GM12878 (cell line): ENCODE data around the gene NKAIN2. TPM values are rescaled to one million over a fixed set of nuclear protein-coding genes. Genes with fewer than 3 reads are reported as not detected.

Source experiments
- ATAC-seq: fragments of 200-7000 bp; cut with Tn5 transposase; 3 replicates; pipeline ENCODE4 v1.9.1; 2020; ENCODE audit warnings: mild to moderate bottlenecking, moderate library complexity
- BruUV-seq: library from RNA; stranded (reverse); fragments of 400-500 nt; replicated peaks from 2 replicates; lab custom pipeline; 2021; lab: Mats Ljungman, UMichigan
- CTCF ChIA-PET: fragments of 300-600 bp; sonication (Branson Sonifier 250); formaldehyde crosslinking; extraction: SDS; loops from one replicate; lab custom pipeline; 2021; ENCODE audit warnings: inconsistent platforms; lab: Yijun Ruan, JAX
- POLR2A ChIA-PET: fragments of 350-600 bp; formaldehyde crosslinking; extraction: SDS; loops from one replicate; lab custom pipeline; 2021; ENCODE audit warnings: inconsistent platforms; lab: Charles Lee
- RAD21 ChIA-PET: fragments of 300-600 bp; sonication (Branson Sonifier 250); formaldehyde crosslinking; loops from one replicate; lab custom pipeline; 2023; ENCODE audit warnings: antibody characterized with exemption; ENCODE audit not compliant: unreplicated experiment; lab: Charles Lee
- SMC1A ChIA-PET: fragments of 300-600 bp; sonication (Branson Sonifier 250); formaldehyde crosslinking; loops from one replicate; lab custom pipeline; 2023; ENCODE audit not compliant: unreplicated experiment, uncharacterized antibody; lab: Charles Lee
- DNase-seq: peaks from one replicate; pipeline ENCODE4 v3.0.0-alpha.2; 2011; ENCODE audit warnings: low read depth, low spot score
- FAIRE-seq: peaks from 3 replicates; lab custom pipeline; 2011; peaks lifted over from hg19 to GRCh38; lab: Jason Lieb, UNC
- H2AFZ ChIP-seq: 2 replicates; pipeline ENCODE4 v1.6.0; 2011; ENCODE audit warnings: low read depth, low read length, control low read depth; ENCODE audit not compliant: control insufficient read depth
- H3K27ac ChIP-seq: 2 replicates; pipeline ENCODE4 v1.5.1; 2011; ENCODE audit warnings: control low read depth; ENCODE audit not compliant: control insufficient read depth, insufficient read depth
- H3K27me3 ChIP-seq, 2 experiments: replicated peaks in 1 of 2; 2 replicates each; pipeline versions ENCODE4 v1.6.0 to v1.6.1; 2011; ENCODE audit warnings: low read length in 1 of 2; ENCODE audit not compliant: control insufficient read depth in 2 of 2, insufficient read depth in 2 of 2
- H3K36me3 ChIP-seq, 2 experiments: 2 replicates each; pipeline ENCODE4 v1.5.1; 2011; ENCODE audit warnings: low read length in 1 of 2; ENCODE audit not compliant: control insufficient read depth in 2 of 2, insufficient read depth in 2 of 2
- H3K4me1 ChIP-seq: 2 replicates; pipeline ENCODE4 v1.6.1; 2011; ENCODE audit warnings: mild to moderate bottlenecking, low read length, moderate library complexity, mixed read lengths; ENCODE audit not compliant: control insufficient read depth, insufficient read depth
- H3K4me2 ChIP-seq: 2 replicates; pipeline ENCODE4 v1.6.0; 2011; ENCODE audit warnings: control low read depth; ENCODE audit not compliant: control insufficient read depth, insufficient read depth
- H3K4me3 ChIP-seq: fragments of 200-600 bp; sonication (generic); 2 replicates; pipeline ENCODE4 v1.5.1; 2016
- H3K79me2 ChIP-seq: 2 replicates; pipeline ENCODE4 v1.6.0; 2011; ENCODE audit warnings: low read length; ENCODE audit not compliant: control insufficient read depth, insufficient read depth
- H3K9ac ChIP-seq: 2 replicates; pipeline ENCODE4 v1.8.0; 2011; ENCODE audit warnings: low read length, control low read depth, mixed read lengths; ENCODE audit not compliant: control insufficient read depth, insufficient read depth
- H3K9me3 ChIP-seq: replicated peaks from 3 replicates; pipeline ENCODE4 v1.5.1; 2011; ENCODE audit warnings: mild to moderate bottlenecking, low read length; ENCODE audit not compliant: control insufficient read depth, insufficient read depth
- H4K20me1 ChIP-seq: 2 replicates; pipeline ENCODE4 v1.6.0; 2011; ENCODE audit not compliant: control insufficient read depth, insufficient read depth
- ASH2L ChIP-seq: fragments of 300-600, 200-600 bp; sonication (generic); IDR thresholded peaks from 2 replicates; pipeline ENCODE4 v1.6.1; 2017; ENCODE audit warnings: low read depth, mild to moderate bottlenecking, borderline replicate concordance
- CBFB ChIP-seq: IDR thresholded peaks from 2 replicates; pipeline ENCODE4 v1.6.1; 2016; ENCODE audit warnings: antibody characterized with exemption, low read depth
- EED ChIP-seq: sonication (generic); IDR thresholded peaks from 2 replicates; pipeline ENCODE4 v1.6.1; 2016; ENCODE audit warnings: antibody characterized with exemption, low read depth
- ELK1 ChIP-seq: IDR thresholded peaks from 2 replicates; pipeline ENCODE4 v1.6.1; 2012; ENCODE audit warnings: low read depth, low read length, improper control_type of control experiment
- ESRRA ChIP-seq: IDR thresholded peaks from 2 replicates; pipeline ENCODE4 v1.6.1; 2012; ENCODE audit warnings: mild to moderate bottlenecking, low read length, improper control_type of control experiment
- POLR2A ChIP-seq: IDR thresholded peaks from 2 replicates; pipeline ENCODE4 v1.6.1; 2011; ENCODE audit warnings: low read depth, mild to moderate bottlenecking, low read length
- PRDM15 ChIP-seq: fragments of 450-650 bp; formaldehyde crosslinking; IDR thresholded peaks from 2 replicates; pipeline ENCODE4 v1.4.0; 2020; ENCODE audit warnings: mild to moderate bottlenecking, moderate library complexity
- RCOR1 ChIP-seq: conservative IDR thresholded peaks from 2 replicates; pipeline ENCODE4 v1.6.1; 2012; ENCODE audit warnings: low read depth, low read length, improper control_type of control experiment
- SMARCA5 ChIP-seq: fragments of 450-650 bp; IDR thresholded peaks from 2 replicates; pipeline ENCODE4 v1.6.1; 2017; ENCODE audit warnings: mild to moderate bottlenecking
- SPI1 ChIP-seq: IDR thresholded peaks from 2 replicates; pipeline ENCODE4 v1.6.1; 2011; ENCODE audit warnings: low read depth, mild to moderate bottlenecking, low read length, moderate library complexity, borderline replicate concordance; ENCODE audit not compliant: insufficient read depth
- STAT3 ChIP-seq: IDR thresholded peaks from 2 replicates; pipeline ENCODE4 v1.6.1; 2011; ENCODE audit warnings: low read depth, low read length, improper control_type of control experiment
- SUPT20H ChIP-seq: IDR thresholded peaks from 2 replicates; pipeline ENCODE4 v1.6.1; 2011; ENCODE audit warnings: low read depth, mild to moderate bottlenecking, low read length, moderate library complexity, borderline replicate concordance; ENCODE audit not compliant: control insufficient read depth
- TCF3 ChIP-seq: IDR thresholded peaks from 2 replicates; pipeline ENCODE4 v1.6.1; 2012; ENCODE audit warnings: low read depth, mild to moderate bottlenecking, low read length, borderline replicate concordance; ENCODE audit not compliant: insufficient read depth
- YBX1 ChIP-seq: fragments of 450-650 bp; IDR thresholded peaks from 2 replicates; pipeline ENCODE4 v1.6.1; 2016; ENCODE audit warnings: antibody characterized with exemption
- ZNF207 ChIP-seq: fragments of 450-650 bp; IDR thresholded peaks from 2 replicates; pipeline ENCODE4 v1.6.1; 2014; ENCODE audit warnings: antibody characterized with exemption, mild to moderate bottlenecking, borderline replicate concordance
- WGBS: methylation state at CpG from one replicate; pipeline ENCODE4 v1.1.6; 2016; ENCODE audit warnings: low lambda C conversion rate; ENCODE audit not compliant: insufficient replicate concordance, insufficient coverage; ENCODE audit errors: missing lambda C conversion rate; 5-methylcytosine and 5-hydroxymethylcytosine counted together
- in situ Hi-C: fragments of 300-500 bp; cut with MboI; formaldehyde crosslinking; loops from 9 replicates; pipeline ENCODE4 v1.14.3; 2018; ENCODE audit warnings: mixed read lengths
- intact Hi-C: fragments of 100-400 bp; cut with micrococcal nuclease; formaldehyde crosslinking; loops from one replicate; pipeline ENCODE4 v1.14.2; 2022; ENCODE audit not compliant: unreplicated experiment
- polyA plus RNA-seq, 11 experiments: library from polyadenylated mRNA; depleted of rRNA in 4 of 11; unstranded in 6 of 11; stranded (reverse) in 5 of 11; fragments of >200 nt; fragmentation: Nextera tagmentation in 4 of 11; fragmentation: Illumina TruSeq in 1 of 11; extraction: Ambion mirVana in 4 of 11; extraction: Trizol in 1 of 11; gene quantifications; 1 replicate in 1 of 11; 2 replicates in 10 of 11; pipeline versions ENCODE4 v1.2.1 to v1.2.3, GENCODE V29; 2011 to 2016; ENCODE audit warnings: inconsistent platforms in 2 of 11, missing spikeins in 2 of 11, low read depth in 1 of 11
- total RNA-seq, 4 experiments: library from RNA; depleted of rRNA in 3 of 4; stranded (reverse); fragments of >200 nt in 3 of 4; fragmentation: Illumina TruSeq in 1 of 4; extraction: Trizol in 1 of 4; gene quantifications; 2 replicates each; pipeline versions ENCODE4 v1.2.1 to v1.2.3, GENCODE V29; 2013 to 2021

Gene NKAIN2
- total and polyA plus RNA-seq, 10 of the 15 experiments (the other 5 are each of a cell fraction or from before 2014, with no cell fraction given) = not detected

GRCh38 chr6:124142852-124143251 is 339.2 kb downstream of the NKAIN2 start:
- ChIA-PET SMC1A (no interaction called here), POLR2A (no interaction called here), RAD21 (no interaction called here), CTCF (no interaction called here)
- in situ Hi-C loops (no loop called here), intact Hi-C loops (no loop called here)
- no peak for DNase-seq
- Histone ChIP-seq H4K20me1 (no peaks in the 10 kb centered on the region), H3K9ac (no peak overlapping the region), H3K4me2 (no peak overlapping the region), H3K9me3 (no peaks in the 10 kb centered on the region), H3K79me2 (no peaks in the 10 kb centered on the region), H3K4me1 (no peaks in the 10 kb centered on the region), H2AFZ (no peak overlapping the region), H3K27me3 (no peaks in the 10 kb centered on the region), H3K36me3 (no peaks in the 10 kb centered on the region), H3K27ac (no peak overlapping the region), H3K4me3 (no peak overlapping the region)
- WGBS = 0% methylated on average over 2 of the region's 2 CpGs
- TF ChIP-seq RCOR1 (no peak), TCF3 (no peak), ZNF207 (no peak), CBFB (no peak), SMARCA5 (no peak)
- FAIRE-seq = no peak
- no peak for ATAC-seq
- BruUV-seq = no TSS peak

GRCh38 chr6:124143435-124143834 is 339.8 kb downstream of the NKAIN2 start:
- no peak overlapping the region for H2AFZ ChIP-seq
- no peak overlapping the region for H3K4me3 ChIP-seq
- in situ Hi-C loops = no loop called here
- ChIA-PET POLR2A (no interaction called here), RAD21 (no interaction called here), CTCF (no interaction called here), SMC1A (no interaction called here)
- ATAC-seq (no peak), DNase-seq (no peak), FAIRE-seq (no peak)
- H3K9me3 ChIP-seq = no peaks in the 10 kb centered on the region
- no peaks in the 10 kb centered on the region for H3K79me2 ChIP-seq
- no peak overlapping the region for H3K9ac ChIP-seq
- no peaks in the 10 kb centered on the region for H3K36me3 ChIP-seq
- no peak overlapping the region for H3K27ac ChIP-seq
- no peaks in the 10 kb centered on the region for H3K27me3 ChIP-seq
- H4K20me1 ChIP-seq = no peaks in the 10 kb centered on the region
- no peak overlapping the region for H3K4me2 ChIP-seq
- BruUV-seq = no TSS peak
- no peaks in the 10 kb centered on the region for H3K4me1 ChIP-seq
- intact Hi-C loops = no loop called here
- TF ChIP-seq STAT3 = no peak
- no peak for TF ChIP-seq YBX1
- no peak for TF ChIP-seq ESRRA
- TF ChIP-seq ELK1 = no peak
- no peak for TF ChIP-seq SPI1
- TF ChIP-seq CBFB = no peak
- TF ChIP-seq ASH2L = no peak
- TF ChIP-seq SUPT20H = no peak
- no peak for TF ChIP-seq EED
- no peak for TF ChIP-seq POLR2A
- no peak for TF ChIP-seq PRDM15
